GM23338 (cell line): ENCODE measurements around the gene SORCS3. TPM values are rescaled to one million over a fixed set of nuclear protein-coding genes. Genes with fewer than 3 reads are reported as not detected.
A peak's percentile ranks its signal among the peaks of the same experiment; 100 is the strongest.

ENCODE experiments used
- ATAC-seq: fragments of 200-7000 bp; cut with Tn5 transposase; 3 replicates; pipeline ENCODE4 v1.9.1; 2020
- DNase-seq: peaks from one replicate; pipeline ENCODE4 v3.0.0-alpha.2; 2015; ENCODE audit warnings: low spot score
- H2AFZ ChIP-seq: fragments of 200-600 bp; sonication (generic); 2 replicates; pipeline ENCODE4 v1.8.0; 2016; ENCODE audit warnings: antibody characterized with exemption, mild to moderate bottlenecking, moderate library complexity
- H3F3A ChIP-seq: fragments of 200-600 bp; sonication (generic); replicated peaks from 2 replicates; pipeline ENCODE4 v1.8.0; 2017; ENCODE audit warnings: antibody characterized with exemption, mixed run types, low read depth
- H3K27ac ChIP-seq: fragments of 200-600 bp; sonication (generic); 2 replicates; pipeline ENCODE4 v1.6.1; 2016; ENCODE audit warnings: low read depth
- H3K27me3 ChIP-seq: fragments of 200-600 bp; sonication (generic); 2 replicates; pipeline ENCODE4 v1.8.0; 2016; ENCODE audit warnings: mild to moderate bottlenecking, mixed run types, moderate library complexity; ENCODE audit not compliant: insufficient read depth
- H3K36me3 ChIP-seq: fragments of 200-600 bp; sonication (generic); 2 replicates; pipeline ENCODE4 v1.8.0; 2016; ENCODE audit warnings: mild to moderate bottlenecking; ENCODE audit not compliant: insufficient read depth
- H3K4me1 ChIP-seq: fragments of 200-600 bp; sonication (generic); 2 replicates; pipeline ENCODE4 v1.8.0; 2016; ENCODE audit warnings: mild to moderate bottlenecking, moderate library complexity; ENCODE audit not compliant: insufficient read depth
- H3K4me2 ChIP-seq: fragments of 200-600 bp; sonication (generic); 2 replicates; pipeline ENCODE4 v1.7.1; 2017; ENCODE audit warnings: mixed run types
- H3K4me3 ChIP-seq: fragments of 200-600 bp; sonication (generic); 2 replicates; pipeline ENCODE4 v1.6.1; 2016; ENCODE audit warnings: mixed run types
- H3K79me2 ChIP-seq: fragments of 200-600 bp; sonication (generic); replicated peaks from 2 replicates; pipeline ENCODE4 v1.8.0; 2017; ENCODE audit warnings: mild to moderate bottlenecking; ENCODE audit not compliant: insufficient read depth
- H3K9me2 ChIP-seq: fragments of 200-600 bp; sonication (generic); 2 replicates; pipeline ENCODE4 v1.8.0; 2017; ENCODE audit not compliant: insufficient read depth
- H4K20me1 ChIP-seq: fragments of 200-600 bp; sonication (generic); replicated peaks from 2 replicates; pipeline ENCODE4 v1.8.0; 2017; ENCODE audit warnings: mild to moderate bottlenecking; ENCODE audit not compliant: insufficient read depth
- H3K27ac Mint-ChIP-seq: 2 replicates; pipeline ENCODE4 v1.8.0; 2020; ENCODE audit warnings: inconsistent platforms, mild to moderate bottlenecking, moderate library complexity, mixed read lengths
- H3K27me3 Mint-ChIP-seq: 3 replicates; pipeline ENCODE4 v1.8.0; 2022; ENCODE audit warnings: low read depth, mild to moderate bottlenecking, moderate library complexity, mixed read lengths, inconsistent platforms; ENCODE audit not compliant: insufficient read depth, poor library complexity
- H3K36me3 Mint-ChIP-seq: 3 replicates; pipeline ENCODE4 v1.8.0; 2021; ENCODE audit warnings: low read depth, mild to moderate bottlenecking, inconsistent platforms, moderate library complexity, mixed read lengths
- H3K4me1 Mint-ChIP-seq: 3 replicates; pipeline ENCODE4 v1.8.0; 2020; ENCODE audit warnings: mild to moderate bottlenecking, inconsistent platforms, mixed read lengths
- H3K4me3 Mint-ChIP-seq: 3 replicates; pipeline ENCODE4 v1.8.0; 2021; ENCODE audit warnings: moderate library complexity, mild to moderate bottlenecking, inconsistent platforms, mixed read lengths
- H3K9me3 Mint-ChIP-seq: 3 replicates; pipeline ENCODE4 v1.8.0; 2020; ENCODE audit warnings: moderate library complexity, mild to moderate bottlenecking, inconsistent platforms, mixed read lengths
- CREB1 ChIP-seq: fragments of 250-450 bp; sonication (Bioruptor Pico); IDR thresholded peaks from 2 replicates; pipeline ENCODE4 v1.5.0; 2020; ENCODE audit warnings: low read depth, mild to moderate bottlenecking, moderate library complexity
- EZH2phosphoT487 ChIP-seq: fragments of 200-600 bp; sonication (generic); IDR thresholded peaks from one replicate; pipeline ENCODE4 v1.8.1; 2018; ENCODE audit warnings: antibody characterized with exemption; ENCODE audit not compliant: unreplicated experiment
- JUNB ChIP-seq: IDR thresholded peaks from one replicate; pipeline ENCODE4 v1.6.1; 2016; ENCODE audit warnings: antibody characterized with exemption; ENCODE audit not compliant: unreplicated experiment
- NANOG ChIP-seq: IDR thresholded peaks from 2 replicates; pipeline ENCODE4 v1.6.1; 2016; ENCODE audit warnings: antibody characterized with exemption, borderline replicate concordance
- ZNF331 ChIP-seq: fragments of 250-450 bp; sonication (Bioruptor Pico); IDR thresholded peaks from 2 replicates; pipeline ENCODE4 v1.5.0; 2020; ENCODE audit warnings: low read depth, mild to moderate bottlenecking, moderate library complexity
- polyA plus RNA-seq: library from polyadenylated mRNA; unstranded; fragments of >200 nt; fragmentation: Nextera tagmentation; extraction: Ambion mirVana; gene quantifications from 2 replicates; pipeline ENCODE4 v1.2.1, GENCODE V29; 2016
- total RNA-seq: library from RNA; depleted of rRNA; stranded (reverse); fragments of >200 nt; shearing (Covaris generic); gene quantifications from 2 replicates; pipeline ENCODE4 v1.2.3, GENCODE V29; 2014
- TF ChIP-seq, protein P1 (sequence below), 2 experiments: fragments of 200-600 bp in 1 of 2; sonication (generic) in 1 of 2; conservative IDR thresholded peaks; 2 replicates each; pipeline versions ENCODE4 v1.5.1 to v1.6.1; 2016 to 2017; ENCODE audit warnings: antibody characterized with exemption in 2 of 2, low read depth in 2 of 2, mild to moderate bottlenecking in 2 of 2, moderate library complexity in 1 of 2
- TF ChIP-seq, protein P2 (sequence below): fragments of 250-450 bp; sonication (Bioruptor Pico); IDR thresholded peaks from 2 replicates; pipeline ENCODE4 v1.5.0; 2020; ENCODE audit warnings: mild to moderate bottlenecking, moderate library complexity
- TF ChIP-seq, protein P3 (sequence below): IDR thresholded peaks from 2 replicates; pipeline ENCODE4 v1.6.1; 2016; ENCODE audit warnings: antibody characterized with exemption

Gene SORCS3
- total and polyA plus RNA-seq, 2 experiments from 2014 or later: 0.37 to 1.4 TPM

DNA sequence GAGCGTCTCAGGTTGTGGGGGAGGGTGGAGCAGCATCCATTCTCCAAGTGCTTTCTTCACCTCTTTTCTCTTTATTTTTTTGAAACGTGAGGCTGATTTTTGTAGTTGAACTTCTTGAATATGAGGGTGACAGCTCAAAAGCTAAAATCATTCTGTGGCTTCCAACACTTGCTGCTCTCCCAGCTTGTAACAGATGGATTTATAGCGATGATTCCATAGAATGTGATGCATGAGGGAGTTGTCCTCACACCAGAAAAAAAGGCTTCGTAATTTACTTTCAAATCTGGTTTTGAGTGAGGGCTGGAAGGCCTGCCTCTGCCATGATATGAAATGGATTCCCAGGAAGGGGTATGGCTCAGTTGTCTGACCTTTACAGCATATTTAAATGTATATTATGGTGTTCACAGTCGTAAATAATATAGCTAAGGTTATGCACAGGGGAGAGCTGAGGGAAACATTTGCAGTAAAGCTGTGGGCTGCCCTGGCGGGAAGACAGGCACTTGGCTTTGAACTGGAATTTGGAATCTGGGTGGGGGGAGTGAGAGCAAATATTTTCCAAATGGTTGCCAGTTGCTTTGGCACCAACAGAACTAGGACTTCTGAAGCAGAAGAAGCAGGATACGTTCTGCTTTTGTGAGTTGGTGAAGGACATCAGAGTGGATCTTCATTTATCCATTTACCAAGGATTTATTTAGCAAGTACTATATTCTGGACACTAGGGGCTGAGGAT lies 166.7 kb downstream of the SORCS3 start:
- Mint-ChIP-seq H3K36me3 (peaks cover 6% of the 10 kb centered on the region; the same call in 1 of the 3 replicates), H3K4me3 (no peak overlapping the region), H3K27ac (no peak overlapping the region), H3K4me1 (peaks cover 11% of the 10 kb centered on the region), H3K27me3 (peaks cover 5% of the 10 kb centered on the region), H3K9me3 (no peaks in the 10 kb centered on the region; the same call in 2 of the 3 replicates)
- no peak overlapping the region for H3K27ac ChIP-seq
- DNase-seq: no peak
- no peaks in the 10 kb centered on the region for H3K79me2 ChIP-seq
- H4K20me1 ChIP-seq: no peaks in the 10 kb centered on the region
- no peaks in the 10 kb centered on the region for H3K27me3 ChIP-seq
- no peak overlapping the region for H3K4me3 ChIP-seq
- H3K36me3 ChIP-seq: no peaks in the 10 kb centered on the region
- ATAC-seq: no peak
- peaks cover 17% of the 10 kb centered on the region; the same call in 1 of the 2 replicates for H3K9me2 ChIP-seq
- no peaks in the 10 kb centered on the region for H3F3A ChIP-seq
- H2AFZ ChIP-seq: no peak overlapping the region
- TF ChIP-seq CREB1 (CRISPR knock-in tag) (no peak), NANOG (no peak), ZNF331 (no peak)
- TF ChIP-seq, protein P1, sequence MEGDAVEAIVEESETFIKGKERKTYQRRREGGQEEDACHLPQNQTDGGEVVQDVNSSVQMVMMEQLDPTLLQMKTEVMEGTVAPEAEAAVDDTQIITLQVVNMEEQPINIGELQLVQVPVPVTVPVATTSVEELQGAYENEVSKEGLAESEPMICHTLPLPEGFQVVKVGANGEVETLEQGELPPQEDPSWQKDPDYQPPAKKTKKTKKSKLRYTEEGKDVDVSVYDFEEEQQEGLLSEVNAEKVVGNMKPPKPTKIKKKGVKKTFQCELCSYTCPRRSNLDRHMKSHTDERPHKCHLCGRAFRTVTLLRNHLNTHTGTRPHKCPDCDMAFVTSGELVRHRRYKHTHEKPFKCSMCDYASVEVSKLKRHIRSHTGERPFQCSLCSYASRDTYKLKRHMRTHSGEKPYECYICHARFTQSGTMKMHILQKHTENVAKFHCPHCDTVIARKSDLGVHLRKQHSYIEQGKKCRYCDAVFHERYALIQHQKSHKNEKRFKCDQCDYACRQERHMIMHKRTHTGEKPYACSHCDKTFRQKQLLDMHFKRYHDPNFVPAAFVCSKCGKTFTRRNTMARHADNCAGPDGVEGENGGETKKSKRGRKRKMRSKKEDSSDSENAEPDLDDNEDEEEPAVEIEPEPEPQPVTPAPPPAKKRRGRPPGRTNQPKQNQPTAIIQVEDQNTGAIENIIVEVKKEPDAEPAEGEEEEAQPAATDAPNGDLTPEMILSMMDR (conservative IDR thresholded peaks at IDR 0.05; ENCODE audit: low read depth in 2 of 2): no peak
- peaks cover 11% of the 10 kb centered on the region for H3K4me1 ChIP-seq
- no peak overlapping the region for H3K4me2 ChIP-seq

DNA sequence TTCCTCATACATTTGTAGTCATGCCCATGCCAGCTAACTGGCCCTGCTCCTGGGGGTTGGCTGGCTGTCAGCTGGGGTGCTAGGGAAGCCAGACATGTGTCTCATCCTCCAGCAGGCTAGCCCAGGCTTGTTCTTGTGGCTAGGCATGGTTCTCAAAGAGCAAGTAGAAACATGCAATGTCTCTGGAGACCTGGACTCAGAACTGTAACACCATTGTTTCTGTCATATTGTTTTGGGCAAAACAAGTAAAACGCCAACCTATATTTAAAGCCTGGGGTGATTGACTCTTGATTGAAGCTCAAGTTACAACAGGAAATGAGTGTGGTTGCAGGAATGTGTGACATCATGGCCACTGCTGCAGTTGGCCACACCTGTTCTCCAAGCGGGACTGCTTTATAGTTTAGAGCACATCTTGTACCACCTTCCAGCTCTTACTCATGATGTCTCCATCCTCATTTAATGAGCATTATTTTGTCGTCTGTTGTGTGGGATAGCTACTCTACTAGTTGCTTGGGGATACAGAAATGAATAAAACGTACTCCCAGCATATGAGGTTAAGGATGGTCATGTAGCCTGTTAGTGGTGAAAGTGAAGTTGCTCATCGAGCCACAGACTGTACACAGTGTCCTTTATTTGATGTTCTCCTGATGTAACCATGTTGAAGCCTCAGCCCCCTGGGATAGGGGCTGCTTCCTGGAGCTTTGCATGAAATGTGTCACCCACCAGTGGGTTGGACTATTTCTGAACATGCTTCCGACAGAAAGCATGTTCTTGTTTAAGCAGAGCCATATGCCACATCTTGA lies 168.4 kb downstream of the SORCS3 start:
- H2AFZ ChIP-seq: peak overlapping the region; percentile 45; the same call in 1 of the 2 replicates
- peaks cover 6% of the 10 kb centered on the region; the same call in 1 of the 3 replicates for H3K36me3 Mint-ChIP-seq
- H3K4me1 Mint-ChIP-seq: peaks cover 15% of the 10 kb centered on the region
- peaks cover 5% of the 10 kb centered on the region for H3K27me3 Mint-ChIP-seq
- no peak for TF ChIP-seq EZH2phosphoT487
- TF ChIP-seq CREB1 (CRISPR knock-in tag): peak; percentile 59
- TF ChIP-seq, protein P2, sequence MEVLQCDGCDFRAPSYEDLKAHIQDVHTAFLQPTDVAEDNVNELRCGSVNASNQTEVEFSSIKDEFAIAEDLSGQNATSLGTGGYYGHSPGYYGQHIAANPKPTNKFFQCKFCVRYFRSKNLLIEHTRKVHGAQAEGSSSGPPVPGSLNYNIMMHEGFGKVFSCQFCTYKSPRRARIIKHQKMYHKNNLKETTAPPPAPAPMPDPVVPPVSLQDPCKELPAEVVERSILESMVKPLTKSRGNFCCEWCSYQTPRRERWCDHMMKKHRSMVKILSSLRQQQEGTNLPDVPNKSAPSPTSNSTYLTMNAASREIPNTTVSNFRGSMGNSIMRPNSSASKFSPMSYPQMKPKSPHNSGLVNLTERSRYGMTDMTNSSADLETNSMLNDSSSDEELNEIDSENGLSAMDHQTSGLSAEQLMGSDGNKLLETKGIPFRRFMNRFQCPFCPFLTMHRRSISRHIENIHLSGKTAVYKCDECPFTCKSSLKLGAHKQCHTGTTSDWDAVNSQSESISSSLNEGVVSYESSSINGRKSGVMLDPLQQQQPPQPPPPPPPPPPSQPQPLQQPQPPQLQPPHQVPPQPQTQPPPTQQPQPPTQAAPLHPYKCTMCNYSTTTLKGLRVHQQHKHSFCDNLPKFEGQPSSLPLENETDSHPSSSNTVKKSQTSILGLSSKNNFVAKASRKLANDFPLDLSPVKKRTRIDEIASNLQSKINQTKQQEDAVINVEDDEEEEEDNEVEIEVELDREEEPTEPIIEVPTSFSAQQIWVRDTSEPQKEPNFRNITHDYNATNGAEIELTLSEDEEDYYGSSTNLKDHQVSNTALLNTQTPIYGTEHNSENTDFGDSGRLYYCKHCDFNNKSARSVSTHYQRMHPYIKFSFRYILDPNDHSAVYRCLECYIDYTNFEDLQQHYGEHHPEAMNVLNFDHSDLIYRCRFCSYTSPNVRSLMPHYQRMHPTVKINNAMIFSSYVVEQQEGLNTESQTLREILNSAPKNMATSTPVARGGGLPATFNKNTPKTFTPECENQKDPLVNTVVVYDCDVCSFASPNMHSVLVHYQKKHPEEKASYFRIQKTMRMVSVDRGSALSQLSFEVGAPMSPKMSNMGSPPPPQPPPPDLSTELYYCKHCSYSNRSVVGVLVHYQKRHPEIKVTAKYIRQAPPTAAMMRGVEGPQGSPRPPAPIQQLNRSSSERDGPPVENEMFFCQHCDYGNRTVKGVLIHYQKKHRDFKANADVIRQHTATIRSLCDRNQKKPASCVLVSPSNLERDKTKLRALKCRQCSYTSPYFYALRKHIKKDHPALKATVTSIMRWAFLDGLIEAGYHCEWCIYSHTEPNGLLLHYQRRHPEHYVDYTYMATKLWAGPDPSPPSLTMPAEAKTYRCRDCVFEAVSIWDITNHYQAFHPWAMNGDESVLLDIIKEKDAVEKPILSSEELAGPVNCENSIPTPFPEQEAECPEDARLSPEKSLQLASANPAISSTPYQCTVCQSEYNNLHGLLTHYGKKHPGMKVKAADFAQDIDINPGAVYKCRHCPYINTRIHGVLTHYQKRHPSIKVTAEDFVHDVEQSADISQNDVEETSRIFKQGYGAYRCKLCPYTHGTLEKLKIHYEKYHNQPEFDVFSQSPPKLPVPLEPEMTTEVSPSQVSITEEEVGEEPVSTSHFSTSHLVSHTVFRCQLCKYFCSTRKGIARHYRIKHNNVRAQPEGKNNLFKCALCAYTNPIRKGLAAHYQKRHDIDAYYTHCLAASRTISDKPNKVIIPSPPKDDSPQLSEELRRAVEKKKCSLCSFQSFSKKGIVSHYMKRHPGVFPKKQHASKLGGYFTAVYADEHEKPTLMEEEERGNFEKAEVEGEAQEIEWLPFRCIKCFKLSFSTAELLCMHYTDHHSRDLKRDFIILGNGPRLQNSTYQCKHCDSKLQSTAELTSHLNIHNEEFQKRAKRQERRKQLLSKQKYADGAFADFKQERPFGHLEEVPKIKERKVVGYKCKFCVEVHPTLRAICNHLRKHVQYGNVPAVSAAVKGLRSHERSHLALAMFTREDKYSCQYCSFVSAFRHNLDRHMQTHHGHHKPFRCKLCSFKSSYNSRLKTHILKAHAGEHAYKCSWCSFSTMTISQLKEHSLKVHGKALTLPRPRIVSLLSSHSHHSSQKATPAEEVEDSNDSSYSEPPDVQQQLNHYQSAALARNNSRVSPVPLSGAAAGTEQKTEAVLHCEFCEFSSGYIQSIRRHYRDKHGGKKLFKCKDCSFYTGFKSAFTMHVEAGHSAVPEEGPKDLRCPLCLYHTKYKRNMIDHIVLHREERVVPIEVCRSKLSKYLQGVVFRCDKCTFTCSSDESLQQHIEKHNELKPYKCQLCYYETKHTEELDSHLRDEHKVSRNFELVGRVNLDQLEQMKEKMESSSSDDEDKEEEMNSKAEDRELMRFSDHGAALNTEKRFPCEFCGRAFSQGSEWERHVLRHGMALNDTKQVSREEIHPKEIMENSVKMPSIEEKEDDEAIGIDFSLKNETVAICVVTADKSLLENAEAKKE: no peak
- TF ChIP-seq JUNB: no peak
- TF ChIP-seq NANOG: 0 out of 2 replicates have a peak, but pooled peaks have one; percentile 29
- TF ChIP-seq, protein P3, sequence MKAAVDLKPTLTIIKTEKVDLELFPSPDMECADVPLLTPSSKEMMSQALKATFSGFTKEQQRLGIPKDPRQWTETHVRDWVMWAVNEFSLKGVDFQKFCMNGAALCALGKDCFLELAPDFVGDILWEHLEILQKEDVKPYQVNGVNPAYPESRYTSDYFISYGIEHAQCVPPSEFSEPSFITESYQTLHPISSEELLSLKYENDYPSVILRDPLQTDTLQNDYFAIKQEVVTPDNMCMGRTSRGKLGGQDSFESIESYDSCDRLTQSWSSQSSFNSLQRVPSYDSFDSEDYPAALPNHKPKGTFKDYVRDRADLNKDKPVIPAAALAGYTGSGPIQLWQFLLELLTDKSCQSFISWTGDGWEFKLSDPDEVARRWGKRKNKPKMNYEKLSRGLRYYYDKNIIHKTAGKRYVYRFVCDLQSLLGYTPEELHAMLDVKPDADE: peak; percentile 42; the same call in 1 of the 2 replicates
- no peaks in the 10 kb centered on the region for H3K36me3 ChIP-seq
- no peaks in the 10 kb centered on the region for H3K27me3 ChIP-seq
- no peak overlapping the region for H3K27ac ChIP-seq
- no peak overlapping the region for H3K4me3 ChIP-seq
- peaks cover 16% of the 10 kb centered on the region; the same call in 1 of the 2 replicates for H3K9me2 ChIP-seq
- H3K9me3 Mint-ChIP-seq: no peaks in the 10 kb centered on the region; the same call in 2 of the 3 replicates
- peak overlapping the region; percentile 64; the same call in 1 of the 2 replicates for H3K4me2 ChIP-seq
- H3K4me3 Mint-ChIP-seq: no peak overlapping the region
- no peaks in the 10 kb centered on the region for H4K20me1 ChIP-seq
- H3K27ac Mint-ChIP-seq: peak overlapping the region; percentile 79; the same call in 1 of the 2 replicates
- H3F3A ChIP-seq: no peaks in the 10 kb centered on the region
- peaks cover 11% of the 10 kb centered on the region for H3K4me1 ChIP-seq
- DNase-seq: peak; percentile 68
- peak; percentile 34; the same call in 2 of the 3 replicates for ATAC-seq
- no peaks in the 10 kb centered on the region for H3K79me2 ChIP-seq
